Right hindlimb (tissue), 1 donor: ENCODE measurements around the gene SIRPA.

Experiments used
- DNase-seq: peaks from one replicate; pipeline ENCODE4 v3.0.0-alpha.2; 2018

SIRPA gene

GRCh38 chr20:1934721-1935573, 39.7 kb downstream of the SIRPA start:
- DNase-seq = no peak

DNA sequence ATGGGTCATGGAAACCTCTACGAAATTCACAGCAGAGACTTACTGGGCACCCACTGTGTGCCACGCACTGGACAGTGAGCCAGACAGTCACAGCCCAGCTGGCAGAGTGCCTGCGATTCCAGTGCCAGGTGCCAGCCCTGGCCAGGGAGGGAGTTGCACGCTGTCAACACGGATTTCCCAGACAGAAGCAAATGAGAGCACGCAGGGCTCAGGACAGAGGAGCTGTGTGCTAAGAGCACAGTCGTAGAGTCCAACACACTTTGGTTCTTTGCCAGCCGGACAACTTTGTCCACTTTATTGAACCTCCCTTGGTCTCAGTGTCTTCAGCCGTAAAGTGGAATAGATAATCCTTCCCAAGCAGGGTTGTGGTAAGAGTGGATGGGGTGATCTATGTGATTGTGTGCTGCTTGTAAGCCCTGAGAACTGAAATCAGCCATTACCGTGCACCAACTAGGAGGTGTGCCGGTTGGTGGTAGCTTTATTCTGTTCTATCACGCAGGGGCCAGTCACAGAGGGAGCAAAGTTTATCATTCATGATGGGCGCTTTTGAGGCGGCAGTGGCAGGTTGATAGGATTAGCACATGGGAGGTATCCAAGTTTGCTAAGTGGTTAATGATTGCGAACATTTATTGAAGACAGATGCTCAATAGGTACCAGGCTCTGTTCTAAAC, 40.6 kb downstream of the SIRPA start:
- peak; percentile 40 for DNase-seq

DNA sequence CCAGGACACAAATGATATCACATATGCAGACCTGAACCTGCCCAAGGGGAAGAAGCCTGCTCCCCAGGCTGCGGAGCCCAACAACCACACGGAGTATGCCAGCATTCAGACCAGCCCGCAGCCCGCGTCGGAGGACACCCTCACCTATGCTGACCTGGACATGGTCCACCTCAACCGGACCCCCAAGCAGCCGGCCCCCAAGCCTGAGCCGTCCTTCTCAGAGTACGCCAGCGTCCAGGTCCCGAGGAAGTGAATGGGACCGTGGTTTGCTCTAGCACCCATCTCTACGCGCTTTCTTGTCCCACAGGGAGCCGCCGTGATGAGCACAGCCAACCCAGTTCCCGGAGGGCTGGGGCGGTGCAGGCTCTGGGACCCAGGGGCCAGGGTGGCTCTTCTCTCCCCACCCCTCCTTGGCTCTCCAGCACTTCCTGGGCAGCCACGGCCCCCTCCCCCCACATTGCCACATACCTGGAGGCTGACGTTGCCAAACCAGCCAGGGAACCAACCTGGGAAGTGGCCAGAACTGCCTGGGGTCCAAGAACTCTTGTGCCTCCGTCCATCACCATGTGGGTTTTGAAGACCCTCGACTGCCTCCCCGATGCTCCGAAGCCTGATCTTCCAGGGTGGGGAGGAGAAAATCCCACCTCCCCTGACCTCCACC, 42.2 kb downstream of the SIRPA start:
- DNase-seq = no peak

GRCh38 chr20:1938464-1939269, 43.5 kb downstream of the SIRPA start:
- DNase-seq = no peak

DNA sequence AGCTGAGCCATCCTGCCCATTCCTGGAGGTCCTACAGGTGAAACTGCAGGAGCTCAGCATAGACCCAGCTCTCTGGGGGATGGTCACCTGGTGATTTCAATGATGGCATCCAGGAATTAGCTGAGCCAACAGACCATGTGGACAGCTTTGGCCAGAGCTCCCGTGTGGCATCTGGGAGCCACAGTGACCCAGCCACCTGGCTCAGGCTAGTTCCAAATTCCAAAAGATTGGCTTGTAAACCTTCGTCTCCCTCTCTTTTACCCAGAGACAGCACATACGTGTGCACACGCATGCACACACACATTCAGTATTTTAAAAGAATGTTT, 44.0 kb downstream of the SIRPA start:
- no peak for DNase-seq

DNA sequence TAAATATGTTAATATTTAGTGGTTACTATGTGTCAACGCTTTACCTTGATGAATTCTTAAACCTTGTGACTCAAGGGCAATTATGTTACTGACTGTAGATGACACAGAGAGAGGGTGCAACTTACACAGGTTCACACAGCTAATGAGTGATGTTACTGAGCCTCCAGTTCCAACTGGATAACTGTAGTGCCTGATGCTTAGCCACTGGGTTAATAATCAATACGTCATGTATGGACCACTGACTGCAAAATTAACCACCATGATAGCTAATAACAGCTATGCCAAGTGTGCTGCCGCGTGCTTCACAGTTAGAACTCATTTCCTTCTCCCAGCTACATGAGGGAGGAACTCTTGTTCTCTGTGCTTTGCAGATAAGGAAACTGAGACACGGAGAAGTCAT, 45.4 kb downstream of the SIRPA start:
- DNase-seq = no peak

GRCh38 chr20:1941226-1941625, 46.0 kb downstream of the SIRPA start:
- no peak for DNase-seq

- no peak for DNase-seq
Observed at GRCh38 chr20:1942061-1942460, 46.9 kb downstream of the SIRPA start.

DNA sequence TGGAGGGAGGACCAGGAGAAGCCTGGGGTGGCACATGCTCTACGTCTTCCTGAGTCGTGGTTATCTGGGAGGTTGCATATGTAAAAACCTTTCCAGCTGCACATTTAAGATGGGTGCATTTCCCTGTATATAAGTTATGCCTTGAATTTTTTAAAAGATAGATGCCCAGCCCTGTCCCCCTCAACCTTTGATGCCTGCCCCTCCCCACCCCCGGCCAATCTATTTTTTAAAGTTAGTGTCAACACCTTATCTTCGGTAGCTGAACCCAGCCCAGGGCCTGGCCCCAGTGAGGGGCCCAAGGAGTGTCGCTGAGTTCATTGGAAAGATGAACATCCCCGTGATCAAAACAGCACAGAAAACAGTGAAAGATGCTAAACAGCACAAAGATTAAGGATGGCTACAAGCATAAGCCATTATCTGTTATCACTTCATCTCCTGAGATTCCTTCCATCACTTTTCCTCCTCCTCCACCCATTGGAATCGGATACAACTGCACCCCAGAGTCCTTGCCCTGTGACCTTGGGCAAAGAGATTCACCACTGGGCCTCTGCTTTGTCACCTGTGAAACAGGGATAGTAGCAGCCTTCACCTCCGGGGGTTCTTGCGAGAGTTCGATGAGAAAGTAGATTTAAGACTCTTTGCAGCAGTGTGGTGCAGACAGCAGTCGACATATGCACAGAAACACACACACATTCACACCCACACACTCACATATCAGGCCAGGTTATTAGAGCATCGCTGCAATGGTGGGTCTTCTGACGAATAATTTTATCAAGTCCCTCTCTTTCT, 47.5 kb downstream of the SIRPA start:
- DNase-seq = no peak

DNA sequence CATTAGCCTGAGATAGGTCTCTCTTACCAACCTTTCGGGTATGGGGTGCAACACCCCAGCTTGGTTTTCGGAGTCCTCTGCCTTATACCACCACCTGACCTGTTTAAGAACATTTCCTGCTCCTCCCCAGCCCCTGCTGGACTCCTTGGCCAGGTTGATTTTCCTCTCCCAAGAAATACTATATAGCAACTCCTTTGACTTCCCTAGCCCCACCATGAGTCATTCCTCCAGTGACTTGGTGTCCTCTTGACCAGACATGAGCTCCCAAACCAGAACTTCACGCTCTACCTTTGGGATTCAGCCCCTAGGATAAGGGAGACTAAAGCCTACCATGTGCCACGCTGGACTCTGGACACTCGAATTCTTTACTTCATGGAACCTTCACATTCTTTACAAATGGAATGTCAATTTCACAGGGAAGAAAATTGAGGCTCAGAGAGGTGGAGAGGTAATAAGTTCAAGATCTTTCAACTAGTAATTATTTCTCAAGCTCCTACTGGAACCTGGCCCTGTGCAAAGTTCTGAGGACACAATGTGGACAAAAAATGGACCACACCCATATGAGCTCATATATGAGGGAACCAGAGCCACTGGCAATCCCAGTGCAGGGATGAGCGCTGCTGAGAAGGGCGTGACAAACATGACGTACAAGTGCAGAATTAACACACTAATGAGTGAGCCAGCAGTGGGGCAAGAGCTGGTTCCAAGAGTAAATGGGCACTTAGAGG, 48.2 kb downstream of the SIRPA start:
- no peak for DNase-seq

- DNase-seq = no peak
Observed at GRCh38 chr20:1944345-1945091, 49.3 kb downstream of the SIRPA start.

- DNase-seq = no peak
Observed at GRCh38 chr20:1945134-1945618, 50.0 kb downstream of the SIRPA start.

DNA sequence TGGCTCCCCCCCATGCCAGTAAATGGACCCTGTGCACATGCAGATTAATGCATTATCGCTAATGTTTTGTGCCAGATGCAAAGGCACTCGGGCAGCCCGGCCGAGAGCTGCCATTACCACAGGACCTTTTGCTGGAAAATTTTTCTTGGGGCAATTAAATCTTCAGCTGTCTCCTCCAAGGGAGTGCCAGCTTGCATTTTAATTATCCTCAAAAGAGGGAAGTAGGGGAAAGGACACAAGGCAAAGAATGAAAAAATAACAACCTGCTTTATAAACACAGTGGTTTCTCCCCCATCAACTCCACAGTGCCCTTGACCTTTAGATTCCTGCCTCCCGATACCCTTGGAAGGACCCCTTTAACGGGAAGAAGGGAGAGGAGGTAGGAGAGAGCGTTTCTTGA, 50.5 kb downstream of the SIRPA start:
- DNase-seq = no peak

- no peak for DNase-seq
Observed at GRCh38 chr20:1946442-1946761, 51.2 kb downstream of the SIRPA start.

DNA sequence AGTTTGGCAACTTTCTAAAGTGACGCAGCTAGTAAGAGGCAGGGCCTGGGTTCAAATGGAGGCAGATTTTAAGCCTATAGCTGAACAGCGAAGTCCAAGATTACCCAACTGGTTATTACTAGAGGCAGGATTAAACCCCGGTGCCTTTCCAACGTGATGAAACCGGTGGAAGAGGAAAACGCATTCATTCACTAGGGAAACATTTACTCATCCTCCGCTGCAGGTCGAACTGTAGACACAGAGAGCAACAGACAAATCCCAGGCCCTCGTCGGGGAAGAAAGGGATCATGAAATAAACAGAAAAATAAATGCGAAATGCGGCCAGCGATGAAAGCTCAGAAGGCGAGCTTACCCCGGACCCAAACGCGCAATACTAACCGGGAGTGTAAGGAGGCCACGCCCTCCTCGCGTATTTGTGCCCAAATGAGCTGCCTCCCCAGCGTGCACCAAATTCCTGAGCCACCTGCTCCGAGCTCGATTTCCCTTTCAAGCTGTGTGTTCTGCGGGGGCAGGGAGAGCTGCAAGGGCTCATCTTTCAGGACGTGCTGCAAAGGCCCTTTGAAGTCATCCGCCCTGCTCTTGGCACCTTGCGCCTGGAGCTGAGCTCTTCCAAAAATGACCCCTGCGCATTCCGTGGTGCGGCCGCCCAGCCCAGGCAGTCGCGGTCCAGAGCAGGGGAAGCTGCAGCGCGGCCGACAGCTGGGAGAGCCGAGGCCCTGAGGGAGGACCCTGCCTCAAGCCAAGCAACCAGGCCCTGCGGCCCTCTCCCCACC, 51.7 kb downstream of the SIRPA start:
- peak; percentile 77 for DNase-seq

- DNase-seq = no peak
Observed at GRCh38 chr20:1947535-1947846, 52.3 kb downstream of the SIRPA start.

GRCh38 chr20:1949347-1950100, 54.3 kb downstream of the SIRPA start:
- no peak for DNase-seq

DNA sequence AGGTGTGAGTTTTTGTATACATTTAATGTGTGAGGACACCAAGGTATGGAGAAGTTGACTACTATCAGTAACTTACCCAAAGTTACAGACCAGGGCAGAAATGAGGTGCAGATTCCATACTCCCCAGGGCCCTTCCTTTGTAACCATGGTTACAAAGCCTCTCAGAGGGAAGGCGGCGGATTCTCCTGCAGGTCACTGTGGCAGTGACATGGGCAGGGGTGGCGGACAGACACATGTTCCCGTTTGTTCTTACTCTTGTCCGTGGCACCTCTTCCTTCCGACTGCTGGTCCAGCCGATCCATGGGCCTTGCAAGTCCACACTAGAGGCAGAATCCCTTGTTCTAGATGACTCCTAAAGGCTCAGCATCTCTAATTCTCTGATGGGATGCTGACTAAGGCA, 55.6 kb downstream of the SIRPA start:
- no peak for DNase-seq

DNA sequence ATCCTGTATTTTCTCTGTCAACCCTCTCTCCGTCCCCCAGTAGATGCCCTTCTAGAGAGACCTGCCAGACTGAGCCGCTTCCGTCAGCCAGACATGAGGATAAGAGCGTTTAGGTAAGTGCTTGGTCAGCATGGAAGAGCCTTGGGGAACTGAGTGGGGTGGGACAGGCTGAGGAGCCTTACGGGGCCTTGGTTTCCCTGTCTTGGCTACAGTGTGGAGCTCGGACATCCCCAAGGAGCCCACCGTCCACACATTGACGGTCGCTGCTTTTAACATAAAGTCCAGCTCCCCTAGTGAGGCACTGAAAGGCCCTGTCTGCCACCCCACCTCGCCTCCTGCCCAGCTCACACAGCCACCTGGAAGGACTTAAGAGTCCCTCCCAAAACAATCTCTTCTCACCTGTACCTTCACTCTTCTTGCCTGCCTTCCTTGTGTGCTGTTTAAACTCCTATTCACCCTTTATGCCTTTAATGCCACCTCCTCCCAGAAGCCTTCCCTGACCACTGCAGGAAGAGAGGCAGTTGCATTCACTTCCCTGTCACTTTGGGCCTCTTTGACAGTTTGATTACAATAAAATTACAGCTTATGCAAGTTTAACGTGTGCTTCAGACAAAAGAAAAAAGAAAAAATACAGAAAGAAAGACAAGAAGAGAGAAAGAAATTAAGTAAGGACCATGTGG, 56.4 kb downstream of the SIRPA start:
- no peak for DNase-seq
